HG03196 (cell line): ENCODE measurements around the gene CERS1.

Experiments
- ATAC-seq: cut with Tn5 transposase; IDR thresholded peaks from one replicate; pipeline ENCODE4 v1.9.1; 2021; ENCODE audit not compliant: unreplicated experiment

Gene CERS1

GRCh38 chr19:18899624-18900560, 3.9 kb upstream of the CERS1 start:
- ATAC-seq = no peak

GRCh38 chr19:18898607-18899408, 2.9 kb upstream of the CERS1 start:
- no peak for ATAC-seq

- ATAC-seq = no peak
Observed at GRCh38 chr19:18898081-18898606, 2.2 kb upstream of the CERS1 start.

GRCh38 chr19:18897094-18898029, 1.4 kb upstream of the CERS1 start:
- ATAC-seq = no peak

GRCh38 chr19:18896421-18896841, 473 bp upstream of the CERS1 start:
- no peak for ATAC-seq

- ATAC-seq = no peak
Observed at GRCh38 chr19:18895038-18895823, 727 bp downstream of the CERS1 start.

GRCh38 chr19:18894254-18895037, 1.5 kb downstream of the CERS1 start:
- no peak for ATAC-seq

- no peak for ATAC-seq
Observed at GRCh38 chr19:18893587-18894253, 2.2 kb downstream of the CERS1 start.

GRCh38 chr19:18889949-18890745, 5.8 kb downstream of the CERS1 start:
- ATAC-seq = no peak

- ATAC-seq = no peak
Observed at GRCh38 chr19:18886972-18887371, 9.0 kb downstream of the CERS1 start.

GRCh38 chr19:18883526-18884304, 12.2 kb downstream of the CERS1 start:
- ATAC-seq = no peak

GRCh38 chr19:18881491-18881890, 14.5 kb downstream of the CERS1 start:
- no peak for ATAC-seq

- ATAC-seq = no peak
Observed at GRCh38 chr19:18879579-18880373, 16.2 kb downstream of the CERS1 start.

GRCh38 chr19:18878858-18879578, 16.9 kb downstream of the CERS1 start:
- ATAC-seq = no peak

GRCh38 chr19:18878058-18878797, 17.7 kb downstream of the CERS1 start:
- no peak for ATAC-seq
